SJCRH30 (cell line): ENCODE results near the gene DMD. TPM values are rescaled to one million over a fixed set of nuclear protein-coding genes. Genes with fewer than 3 reads are reported as not detected.

ENCODE experiments used
- DNase-seq, 2 experiments: peaks; one replicate each; pipeline ENCODE4 v3.0.0-alpha.2; 2015 to 2020
- H3K27ac ChIP-seq: fragments of 250-450 bp; sonication (Bioruptor Pico); 2 replicates; pipeline ENCODE4 v1.5.1; 2020; ENCODE audit warnings: mild to moderate bottlenecking, moderate library complexity
- H3K27me3 ChIP-seq: fragments of 250-450 bp; sonication (Bioruptor Pico); 2 replicates; pipeline ENCODE4 v1.5.1; 2020; ENCODE audit warnings: mild to moderate bottlenecking, moderate library complexity
- H3K36me3 ChIP-seq: fragments of 250-450 bp; sonication (Bioruptor Pico); 2 replicates; pipeline ENCODE4 v1.5.1; 2020; ENCODE audit warnings: mild to moderate bottlenecking, moderate library complexity
- H3K4me1 ChIP-seq: fragments of 250-450 bp; sonication (Bioruptor Pico); 2 replicates; pipeline ENCODE4 v1.5.1; 2020; ENCODE audit warnings: mild to moderate bottlenecking, moderate library complexity
- H3K4me3 ChIP-seq: fragments of 250-450 bp; sonication (Bioruptor Pico); 2 replicates; pipeline ENCODE4 v1.5.1; 2020; ENCODE audit warnings: mild to moderate bottlenecking, moderate library complexity
- H3K9me3 ChIP-seq: fragments of 250-450 bp; sonication (Bioruptor Pico); replicated peaks from 2 replicates; pipeline ENCODE4 v1.5.1; 2020; ENCODE audit warnings: mild to moderate bottlenecking, moderate library complexity
- total RNA-seq: library from RNA; depleted of rRNA; stranded (reverse); fragments of >200 nt; shearing (Covaris generic); gene quantifications from 2 replicates; pipeline ENCODE4 v1.2.3, GENCODE V29; 2014

Gene DMD
- total RNA-seq, 1 experiment from 2014 or later: 94.8 TPM

DNA sequence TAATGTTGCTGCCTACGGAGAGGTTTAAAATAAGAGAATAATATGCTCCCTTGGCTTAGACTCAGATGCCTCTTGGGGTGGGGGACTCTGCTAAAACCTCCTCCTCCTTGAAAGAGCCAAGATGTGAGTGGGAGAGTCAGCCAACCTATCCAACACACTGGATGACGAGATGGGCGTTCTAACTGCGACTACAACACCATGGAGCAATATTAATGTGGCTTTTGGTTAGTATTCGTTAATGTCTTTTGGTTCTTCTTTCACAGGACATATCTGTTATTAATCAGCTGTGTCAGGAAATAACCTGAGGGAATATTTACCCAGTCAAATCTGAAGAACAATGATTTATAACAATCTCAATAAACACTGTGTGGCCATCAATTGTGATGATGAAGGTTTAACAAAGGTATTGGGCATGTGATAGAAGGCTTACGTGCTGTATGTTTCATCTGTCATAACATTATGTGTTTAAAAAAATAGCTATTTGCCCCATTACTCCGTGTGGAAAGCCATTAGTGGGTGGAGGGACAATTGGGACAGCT lies 1996.0 kb downstream of the DMD start:
- no peak for DNase-seq
- Histone ChIP-seq H3K4me1 (no peaks in the 10 kb centered on the region), H3K36me3 (0 out of 2 replicates have a peak, but pooled peaks cover 2% of the 10 kb centered on the region), H3K27ac (no peak overlapping the region), H3K4me3 (no peak overlapping the region), H3K27me3 (no peaks in the 10 kb centered on the region), H3K9me3 (no peaks in the 10 kb centered on the region)

GRCh38 chrX:31213941-31214340 lies 1997.4 kb downstream of the DMD start:
- peak in 1 of 2 experiments; percentile 7 for DNase-seq
- H3K4me1 ChIP-seq: no peaks in the 10 kb centered on the region
- no peaks in the 10 kb centered on the region for H3K36me3 ChIP-seq
- H3K27ac ChIP-seq: no peak overlapping the region
- no peak overlapping the region for H3K4me3 ChIP-seq
- no peaks in the 10 kb centered on the region for H3K27me3 ChIP-seq
- H3K9me3 ChIP-seq: no peaks in the 10 kb centered on the region

- no peaks in the 10 kb centered on the region for H3K9me3 ChIP-seq
- no peaks in the 10 kb centered on the region for H3K4me1 ChIP-seq
- no peaks in the 10 kb centered on the region for H3K27me3 ChIP-seq
- no peak overlapping the region for H3K4me3 ChIP-seq
- DNase-seq: peak in 1 of 2 experiments; percentile 3
- no peaks in the 10 kb centered on the region; the same call in 1 of the 2 replicates for H3K36me3 ChIP-seq
- no peak overlapping the region for H3K27ac ChIP-seq
Observed at GRCh38 chrX:31212856-31213748, 1998.2 kb downstream of the DMD start.

- DNase-seq: no peak
- Histone ChIP-seq H3K9me3 (no peaks in the 10 kb centered on the region), H3K27ac (no peak overlapping the region)
Observed at GRCh38 chrX:31209005-31209628, 2002.2 kb downstream of the DMD start.

GRCh38 chrX:31201503-31201902 lies 2009.8 kb downstream of the DMD start:
- Histone ChIP-seq H3K4me3 (no peak overlapping the region), H3K36me3 (peaks cover 6% of the 10 kb centered on the region; the same call in 1 of the 2 replicates), H3K4me1 (no peaks in the 10 kb centered on the region), H3K9me3 (no peaks in the 10 kb centered on the region), H3K27me3 (no peaks in the 10 kb centered on the region), H3K27ac (no peak overlapping the region)
- DNase-seq: no peak

More at GRCh38 chrX:31209005-31209628, 2002.2 kb downstream of the DMD start:
- Histone ChIP-seq H3K27me3 (no peaks in the 10 kb centered on the region), H3K36me3 (peaks cover 3% of the 10 kb centered on the region; the same call in 1 of the 2 replicates), H3K4me1 (no peaks in the 10 kb centered on the region), H3K4me3 (no peak overlapping the region)

- H3K4me3 ChIP-seq: no peak overlapping the region
- H3K27me3 ChIP-seq: no peaks in the 10 kb centered on the region
- H3K27ac ChIP-seq: no peak overlapping the region
- DNase-seq: no peak
- H3K36me3 ChIP-seq: peaks cover 3% of the 10 kb centered on the region; the same call in 1 of the 2 replicates
- no peaks in the 10 kb centered on the region for H3K4me1 ChIP-seq
- H3K9me3 ChIP-seq: no peaks in the 10 kb centered on the region
Observed at GRCh38 chrX:31200430-31200829, 2010.9 kb downstream of the DMD start.

DNA sequence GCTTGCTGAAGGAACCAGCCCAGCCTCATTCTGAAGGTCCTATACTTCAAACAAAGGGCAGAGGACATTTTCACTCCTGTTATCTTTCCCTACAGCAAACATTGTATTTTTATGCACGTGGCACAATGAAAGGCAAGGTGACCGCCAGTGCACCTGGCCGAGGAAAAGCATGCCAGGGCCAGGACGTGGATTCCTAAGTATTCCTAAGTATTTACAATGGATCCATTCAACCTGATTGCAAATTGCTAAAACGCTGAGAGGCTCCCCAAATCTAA lies 2011.6 kb downstream of the DMD start:
- Histone ChIP-seq H3K9me3 (no peaks in the 10 kb centered on the region), H3K27ac (no peak overlapping the region), H3K4me1 (no peaks in the 10 kb centered on the region), H3K36me3 (peaks cover 3% of the 10 kb centered on the region; the same call in 1 of the 2 replicates), H3K4me3 (no peak overlapping the region), H3K27me3 (no peaks in the 10 kb centered on the region)
- no peak for DNase-seq

GRCh38 chrX:31199056-31199839 lies 2012.1 kb downstream of the DMD start:
- Histone ChIP-seq H3K4me3 (no peak overlapping the region), H3K4me1 (no peaks in the 10 kb centered on the region), H3K27ac (no peak overlapping the region), H3K27me3 (no peaks in the 10 kb centered on the region), H3K36me3 (peaks cover 3% of the 10 kb centered on the region; the same call in 1 of the 2 replicates), H3K9me3 (no peaks in the 10 kb centered on the region)
- no peak for DNase-seq

DNA sequence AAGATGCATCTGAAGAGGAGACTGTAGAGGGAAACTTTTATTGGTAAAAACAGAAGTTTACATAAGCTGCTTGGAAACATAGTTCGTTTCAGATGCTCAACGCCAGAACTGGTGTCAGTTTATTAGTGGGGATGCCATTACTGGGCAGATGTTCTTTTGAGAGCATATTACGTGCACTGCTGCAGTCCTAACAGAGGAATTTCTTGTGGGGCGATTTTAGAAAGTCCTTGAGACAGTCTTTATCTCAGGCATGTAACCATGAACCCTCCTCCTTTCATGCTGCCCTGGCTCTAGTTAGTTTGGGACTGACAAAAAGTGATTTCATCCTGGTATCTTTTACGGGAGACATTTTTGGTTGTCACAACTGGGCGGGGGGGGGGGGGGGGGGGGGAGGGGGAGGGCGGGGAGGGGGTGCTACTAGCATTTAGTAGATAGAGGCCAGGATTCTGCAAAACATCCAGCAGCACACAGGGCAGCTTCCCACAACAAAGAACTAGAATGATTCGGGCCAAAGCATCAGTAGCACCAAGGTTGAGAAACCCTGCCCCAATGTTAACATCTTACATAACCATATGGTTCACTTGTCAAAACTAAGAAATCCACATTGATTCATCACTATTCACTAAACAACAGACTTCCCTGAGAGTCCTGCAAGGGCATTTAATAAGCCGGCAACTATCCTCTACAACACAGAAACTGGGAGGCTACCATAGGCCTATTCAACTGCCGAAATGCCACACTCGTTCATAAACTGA lies 2021.0 kb downstream of the DMD start:
- no peak overlapping the region for H3K27ac ChIP-seq
- H3K9me3 ChIP-seq: no peaks in the 10 kb centered on the region
- H3K4me3 ChIP-seq: no peak overlapping the region
- no peaks in the 10 kb centered on the region for H3K4me1 ChIP-seq
- no peaks in the 10 kb centered on the region for H3K27me3 ChIP-seq
- DNase-seq: no peak
- no peaks in the 10 kb centered on the region; the same call in 1 of the 2 replicates for H3K36me3 ChIP-seq

- Histone ChIP-seq H3K36me3 (peaks cover under 1% of the 10 kb centered on the region; the same call in 1 of the 2 replicates), H3K9me3 (no peaks in the 10 kb centered on the region), H3K27ac (no peak overlapping the region), H3K27me3 (no peaks in the 10 kb centered on the region), H3K4me3 (no peak overlapping the region), H3K4me1 (no peaks in the 10 kb centered on the region)
- DNase-seq: no peak
Observed at GRCh38 chrX:31186693-31187338, 2024.5 kb downstream of the DMD start.

DNA sequence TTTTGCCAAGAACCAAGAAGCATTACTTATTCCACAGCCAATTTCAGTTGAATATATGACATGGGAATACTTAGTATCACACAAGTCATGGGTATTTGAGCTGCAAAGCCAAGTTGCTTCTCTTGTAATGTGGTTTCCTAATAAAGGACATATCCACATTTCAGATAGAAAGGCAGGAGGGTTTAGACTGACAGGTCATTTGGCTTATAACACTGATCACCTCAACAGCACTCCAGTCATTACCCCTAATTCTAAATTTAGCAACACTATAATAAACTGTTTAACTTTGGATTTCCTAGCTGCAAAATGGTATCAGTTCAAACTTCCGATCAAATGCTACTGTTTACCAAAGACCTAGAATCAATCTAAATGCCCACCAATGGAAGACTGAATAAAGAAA lies 2025.5 kb downstream of the DMD start:
- Histone ChIP-seq H3K4me3 (no peak overlapping the region), H3K27me3 (no peaks in the 10 kb centered on the region), H3K36me3 (peaks cover 4% of the 10 kb centered on the region; the same call in 1 of the 2 replicates), H3K9me3 (no peaks in the 10 kb centered on the region), H3K4me1 (no peaks in the 10 kb centered on the region), H3K27ac (no peak overlapping the region)
- DNase-seq: no peak

DNA sequence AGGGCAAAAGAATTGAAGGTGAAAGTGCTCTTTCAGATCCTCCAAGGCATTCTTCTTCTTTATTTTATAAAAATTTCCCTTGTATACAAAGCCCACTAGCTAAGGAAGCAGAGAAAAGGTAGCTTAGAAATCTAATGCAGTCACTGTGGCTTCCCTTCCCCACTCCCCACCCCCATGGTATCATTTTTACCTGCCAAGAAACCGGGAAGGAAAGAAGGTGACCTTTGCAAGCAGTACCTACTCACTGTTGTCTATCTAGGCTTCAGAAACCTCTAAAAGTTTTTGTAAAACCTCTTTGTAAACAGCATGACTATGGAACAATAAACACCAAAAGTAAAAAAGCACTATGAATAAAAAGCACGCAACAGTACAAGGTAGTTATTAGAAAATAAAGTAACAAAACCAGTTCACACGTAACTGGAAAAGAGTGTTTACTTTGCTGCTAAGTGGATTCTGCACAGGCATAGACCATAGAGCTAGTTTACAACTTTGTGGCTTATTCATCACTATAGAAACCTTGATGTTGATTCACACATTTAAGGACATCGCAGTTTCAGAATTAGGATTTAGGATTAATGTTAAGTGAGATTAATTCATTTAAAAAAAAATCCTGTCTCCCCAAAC lies 2029.9 kb downstream of the DMD start:
- no peak overlapping the region for H3K4me3 ChIP-seq
- H3K36me3 ChIP-seq: peaks cover 11% of the 10 kb centered on the region
- no peaks in the 10 kb centered on the region for H3K27me3 ChIP-seq
- no peaks in the 10 kb centered on the region for H3K9me3 ChIP-seq
- no peak overlapping the region for H3K27ac ChIP-seq
- H3K4me1 ChIP-seq: no peaks in the 10 kb centered on the region
- DNase-seq: no peak

GRCh38 chrX:31179203-31179602 lies 2032.1 kb downstream of the DMD start:
- Histone ChIP-seq H3K4me3 (no peak overlapping the region), H3K4me1 (no peaks in the 10 kb centered on the region), H3K27ac (no peak overlapping the region), H3K36me3 (peaks cover 11% of the 10 kb centered on the region), H3K27me3 (no peaks in the 10 kb centered on the region), H3K9me3 (no peaks in the 10 kb centered on the region)
- DNase-seq: no peak
